Adrenal gland (tissue), 5 donors: Measurements from ENCODE around the gene VEGFD.

Experiments used
- CTCF ChIP-seq, 6 experiments: fragments of 450-650 bp in 4 of 6; fragments of 200-600 bp in 2 of 6; sonication (generic) in 1 of 6; IDR thresholded peaks; 1 replicate in 5 of 6; 2 replicates in 1 of 6; pipeline versions ENCODE4 v1.5.1 to v1.8.0; 2016 to 2021; ENCODE audit warnings: antibody characterized with exemption in 6 of 6, mild to moderate bottlenecking in 2 of 6, moderate library complexity in 1 of 6
- POLR2A ChIP-seq, 2 donors: fragments of 450-650 bp; IDR thresholded peaks; one replicate each; pipeline ENCODE4 v1.6.1; 2017; ENCODE audit warnings: antibody characterized with exemption in 2 of 2, mild to moderate bottlenecking in 2 of 2, moderate library complexity in 1 of 2
- donor health status: DM: no; HTN: no; CAD: no.

GRCh38 chrX:15366506-15367352 is 17.5 kb downstream of the VEGFD start:
- TF ChIP-seq CTCF (IDR thresholded peaks at IDR 0.05) (no peak), POLR2A (IDR thresholded peaks at IDR 0.05) (no peak)
